Eye (tissue), 1 donor: ENCODE results near the gene COQ5.
"Not testable (repeated sequence)": the region's sequence is repeated elsewhere in the genome, so short reads cannot be mapped to it uniquely, and the experiment has no call there.

Experiments
- DNase-seq: peaks from one replicate; pipeline ENCODE4 v3.0.0-alpha.2; 2015

The COQ5 gene

DNA sequence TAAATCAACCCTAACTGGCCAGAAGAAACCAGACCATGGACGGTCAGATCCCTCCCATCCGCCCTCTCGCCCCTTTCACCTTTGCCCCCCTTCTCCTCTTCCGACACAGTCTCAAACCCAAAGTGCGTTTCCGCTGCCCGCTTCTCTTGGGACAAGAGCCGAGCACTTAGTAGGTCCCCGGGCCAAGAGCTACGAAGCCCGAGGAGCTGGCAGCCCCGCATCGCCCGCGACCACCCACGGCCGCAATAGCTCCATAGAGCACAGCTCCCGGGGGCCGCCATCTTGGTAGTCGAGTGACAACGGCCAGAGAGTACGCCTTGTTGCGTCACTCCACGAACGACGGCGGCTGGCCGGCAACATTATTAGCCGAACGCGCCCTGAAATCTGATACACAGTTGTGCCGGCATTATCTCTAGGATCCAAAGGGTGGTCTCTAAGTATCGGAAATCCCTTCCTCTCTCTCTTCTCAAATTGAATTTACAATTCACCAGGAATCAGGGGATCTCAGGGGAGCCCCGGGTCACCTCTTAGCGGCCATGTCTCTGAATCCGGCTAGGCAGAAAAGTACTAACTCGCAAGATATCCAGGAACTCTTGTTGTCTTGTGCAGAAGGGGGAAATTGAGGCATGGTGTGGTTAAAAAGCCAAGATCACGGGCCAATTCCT, at the start of gene COQ5:
TSS of gene COQ5 (minus strand) at position 298 of the 665 bp plus-strand sequence. CDS start at position 281, 17 bp downstream.
- peak; percentile 98 for DNase-seq

DNA sequence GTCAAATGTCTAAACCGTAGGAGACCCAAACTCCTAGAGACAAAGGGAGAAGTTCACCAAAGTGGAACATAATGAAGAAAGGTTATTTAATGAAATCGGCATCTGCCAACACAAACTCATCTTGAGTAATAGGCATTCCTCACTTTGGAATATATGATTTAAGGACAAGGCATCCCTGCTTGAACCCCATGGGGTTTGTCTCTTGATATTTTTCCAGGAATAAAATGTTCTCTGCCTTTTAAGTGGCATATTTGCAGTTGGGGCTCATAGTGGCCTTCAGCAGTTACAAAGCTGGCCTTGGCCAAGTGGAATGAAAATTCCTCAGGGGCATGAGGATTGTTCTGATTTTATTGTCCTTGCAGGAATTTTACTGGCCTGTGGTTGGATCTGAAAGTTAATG, 45.1 kb upstream of the COQ5 start:
- DNase-seq = no peak

DNA sequence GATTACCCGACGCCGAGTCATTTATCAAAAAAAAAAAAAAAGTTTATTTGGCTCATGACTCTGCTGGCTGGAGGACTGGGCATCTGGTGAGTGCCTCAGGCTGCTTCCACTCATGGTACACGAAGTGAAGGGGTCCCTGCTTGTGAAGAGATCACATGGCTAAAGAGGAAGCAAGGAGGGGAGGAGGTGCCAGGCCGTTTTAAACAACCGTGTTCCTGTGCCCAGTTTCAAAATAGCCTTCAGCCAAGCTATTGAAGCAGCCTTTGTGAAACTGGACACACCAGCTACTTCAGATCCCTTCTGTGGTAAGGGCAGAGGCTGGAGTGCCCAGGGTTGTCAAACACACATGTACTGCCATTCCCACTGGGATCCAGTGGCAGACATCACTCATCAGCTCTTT, 44.6 kb upstream of the COQ5 start:
- DNase-seq = no peak

DNA sequence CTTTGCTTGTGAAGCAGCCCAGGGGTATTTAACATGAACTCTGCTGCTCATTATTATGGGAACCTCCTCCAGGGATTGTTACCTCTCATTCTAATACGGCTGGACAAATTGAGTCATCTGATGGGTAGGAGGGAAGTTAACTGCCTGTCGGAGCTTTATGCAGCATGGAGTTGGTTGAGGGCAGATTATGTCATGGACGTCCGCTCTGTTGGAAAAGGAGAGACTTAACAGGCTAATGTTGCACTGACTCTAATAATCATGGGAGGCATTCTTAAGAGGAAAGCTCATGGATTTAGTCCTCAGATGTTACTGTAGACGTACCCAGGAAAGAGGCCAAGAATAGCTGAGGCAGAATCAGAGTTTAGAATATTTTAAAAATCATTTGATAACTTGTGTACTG, 42.3 kb upstream of the COQ5 start:
- no peak for DNase-seq

- no peak for DNase-seq
Measured at GRCh38 chr12:120563495-120563894, 34.5 kb upstream of the COQ5 start.

GRCh38 chr12:120562906-120563305, 33.9 kb upstream of the COQ5 start:
- DNase-seq = no peak

DNA sequence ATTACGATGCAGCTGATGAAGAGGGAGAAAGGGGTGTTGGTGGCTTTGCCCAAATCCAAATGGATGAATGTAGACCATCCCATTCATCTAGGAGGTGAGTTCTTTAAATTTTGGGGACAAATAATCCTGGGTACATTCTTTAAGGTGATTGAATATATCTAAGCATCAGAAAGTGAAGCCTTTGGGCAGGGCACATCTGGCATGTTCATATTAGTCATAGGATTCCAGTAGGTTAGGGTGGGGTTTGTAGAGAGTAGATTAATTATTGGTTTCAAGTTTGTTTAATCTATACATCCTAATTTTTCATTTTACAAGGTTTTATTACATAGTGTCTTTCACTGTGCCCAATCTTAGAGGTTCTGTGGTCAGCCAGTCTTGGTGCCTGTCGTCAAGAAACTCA, 28.6 kb upstream of the COQ5 start:
- no peak for DNase-seq

DNA sequence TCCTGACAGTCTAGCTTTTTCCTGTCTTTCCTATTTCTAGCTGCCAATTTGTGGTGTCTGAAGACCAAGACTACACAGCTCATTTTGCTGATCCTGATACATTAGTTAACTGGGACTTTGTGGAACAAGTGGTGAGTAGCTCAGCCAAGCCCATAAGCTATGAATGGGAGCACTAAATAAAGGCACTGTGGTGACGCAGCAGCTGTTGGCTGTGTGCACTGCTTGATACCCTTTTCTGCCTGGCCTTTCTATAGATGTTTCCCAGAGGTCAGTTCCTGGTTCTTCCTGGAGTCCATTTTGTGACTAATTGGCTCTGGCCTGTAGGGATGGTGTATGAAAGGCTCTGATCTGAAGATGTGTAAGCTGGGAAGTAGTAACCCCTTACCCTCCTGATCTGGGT, 25.7 kb upstream of the COQ5 start:
- no peak for DNase-seq

DNA sequence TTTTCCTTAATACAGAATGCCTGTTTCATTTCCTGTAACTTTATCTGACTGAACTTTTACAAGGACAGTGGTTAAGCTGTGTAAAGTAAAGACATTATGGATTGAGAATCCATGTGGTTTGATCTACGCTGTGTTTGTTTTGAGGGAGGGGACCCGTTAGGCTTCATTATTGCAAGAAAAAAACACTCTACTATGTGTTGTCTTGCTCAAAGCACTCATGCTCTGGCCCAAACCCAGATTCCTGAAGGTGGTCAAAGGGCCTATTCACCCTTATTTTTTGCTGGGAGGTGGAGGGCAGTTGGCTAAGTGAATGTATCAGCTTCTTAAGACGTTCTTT, 17.1 kb upstream of the COQ5 start:
- DNase-seq = no peak

DNA sequence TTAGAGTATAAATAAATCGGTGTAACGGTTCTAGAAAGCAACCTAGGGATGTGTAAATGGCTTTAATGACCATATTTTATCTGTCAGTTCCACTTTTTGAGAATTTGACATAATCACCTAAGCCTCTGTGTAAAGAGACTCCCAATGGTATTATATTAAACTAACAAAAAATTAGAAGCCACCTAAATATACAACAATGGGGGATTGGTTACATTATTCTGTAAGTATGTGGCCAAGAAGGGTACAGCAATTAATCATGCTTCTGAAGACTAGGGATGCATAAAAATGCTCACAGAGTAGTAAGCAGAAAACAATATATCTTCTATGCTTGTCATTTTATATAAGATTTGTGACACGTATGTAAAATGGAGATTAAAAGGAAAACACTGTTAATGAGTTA, 15.7 kb upstream of the COQ5 start:
- no peak for DNase-seq

DNA sequence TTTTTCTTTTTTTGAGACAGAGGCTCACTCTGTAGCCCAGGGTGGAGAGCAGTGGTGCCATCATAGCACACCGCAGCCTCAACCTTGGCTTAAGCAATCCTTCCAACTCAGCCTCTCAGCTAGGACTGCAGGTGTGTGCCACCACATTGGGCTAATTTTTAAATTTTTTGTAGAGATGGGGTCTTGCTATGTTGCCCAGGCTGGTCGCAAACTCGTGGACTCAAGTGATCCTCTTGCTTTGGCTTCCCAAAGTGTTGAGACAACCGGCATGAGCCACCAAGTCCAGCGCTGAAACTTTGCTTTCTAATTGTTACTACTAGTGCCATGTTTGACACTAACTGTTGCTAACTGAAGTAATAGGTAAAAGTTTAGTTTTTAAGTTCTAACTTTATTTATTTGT, 13.2 kb upstream of the COQ5 start:
- no peak for DNase-seq

- DNase-seq = no peak
Measured at GRCh38 chr12:120540445-120540844, 11.5 kb upstream of the COQ5 start.

GRCh38 chr12:120539303-120539702, 10.3 kb upstream of the COQ5 start:
- DNase-seq = no peak

- no peak for DNase-seq
Measured at GRCh38 chr12:120538281-120539156, 9.6 kb upstream of the COQ5 start.

GRCh38 chr12:120537856-120538220, 8.9 kb upstream of the COQ5 start:
- DNase-seq = no peak

DNA sequence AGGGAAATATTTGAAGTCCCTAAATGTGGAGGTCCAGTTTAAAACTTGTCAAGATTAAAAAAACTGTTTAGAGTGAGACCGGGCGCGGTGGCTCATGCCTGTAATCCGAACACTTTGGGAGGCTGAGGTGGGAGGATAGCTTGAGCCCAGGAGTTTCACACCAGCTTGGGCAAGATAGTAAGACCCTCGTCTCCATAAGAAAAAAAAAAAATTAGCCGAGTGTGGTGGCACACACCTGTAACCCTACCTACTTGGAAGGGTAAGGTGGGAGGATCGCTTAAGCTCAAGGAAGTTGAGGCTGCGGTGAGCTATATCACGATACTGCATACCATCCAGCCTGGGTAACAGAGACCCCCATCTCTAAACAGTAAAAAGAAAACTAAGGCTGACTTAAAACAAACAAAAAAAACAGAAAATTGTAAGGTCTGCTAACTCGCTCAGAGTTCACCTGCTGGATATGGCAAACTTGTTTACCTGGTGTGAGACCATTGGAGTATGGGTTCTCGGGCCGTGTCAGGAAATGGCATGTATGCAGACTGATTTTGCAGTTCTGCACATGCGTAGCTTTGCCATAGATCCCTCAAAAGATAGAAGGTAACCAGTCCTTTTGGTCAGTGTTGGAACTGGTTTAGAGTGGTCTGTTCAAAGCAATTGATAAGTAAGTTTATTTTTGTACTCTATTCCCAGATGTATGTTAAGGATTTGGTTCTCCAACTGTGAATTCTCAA, 7.3 kb upstream of the COQ5 start:
- DNase-seq = no peak

DNA sequence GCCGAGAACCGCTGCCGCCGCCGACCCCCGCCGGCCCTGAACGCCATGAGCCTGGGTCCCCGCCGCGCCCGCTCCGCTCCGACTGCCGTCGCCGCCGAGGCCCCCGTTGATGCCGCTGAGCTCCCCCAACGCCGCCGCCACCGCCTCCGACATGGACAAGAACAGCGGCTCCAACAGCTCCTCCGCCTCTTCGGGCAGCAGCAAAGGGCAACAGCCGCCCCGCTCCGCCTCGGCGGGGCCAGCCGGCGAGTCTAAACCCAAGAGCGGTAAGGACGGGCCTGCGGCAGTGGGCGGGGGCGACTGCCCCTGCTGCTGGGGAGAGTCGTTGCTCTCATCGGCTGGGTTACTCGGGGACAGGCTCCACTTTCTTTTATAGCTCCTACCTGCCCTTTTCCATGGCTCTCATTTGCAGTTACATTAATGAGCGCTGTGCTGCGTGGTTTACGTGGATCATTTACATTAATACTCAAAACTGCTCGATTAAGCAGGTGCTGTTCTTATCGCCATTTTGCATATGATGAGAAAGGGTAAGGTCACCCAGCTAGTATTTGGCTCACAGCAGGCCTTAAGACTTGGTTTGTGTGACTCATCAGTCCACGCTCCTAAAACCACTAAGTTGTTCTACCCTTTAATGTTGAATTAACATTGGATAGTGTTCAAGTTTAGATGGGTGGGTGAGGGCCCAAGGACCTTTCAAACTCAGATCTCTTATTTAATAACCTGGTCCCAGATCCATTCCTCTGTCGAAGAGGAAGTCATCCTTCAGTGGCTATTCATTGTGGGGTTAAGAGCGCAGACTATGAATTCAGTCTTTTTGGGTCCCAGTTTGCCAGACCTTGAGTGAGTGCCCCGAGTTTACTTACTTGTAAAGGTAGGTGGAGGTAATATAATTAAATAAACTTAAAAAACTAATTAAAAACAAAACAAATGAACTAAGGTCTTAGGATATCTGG, 6.0 kb upstream of the COQ5 start:
- DNase-seq = peak; percentile 78

- peak; percentile 97 for DNase-seq
Measured at GRCh38 chr12:120534203-120534702, 5.3 kb upstream of the COQ5 start, which contains the start of gene RNF10. Gene RNF10, plus strand, starts transcription at chr12:120534356. Its CDS starts 456 bp downstream, at chr12:120534812.

DNA sequence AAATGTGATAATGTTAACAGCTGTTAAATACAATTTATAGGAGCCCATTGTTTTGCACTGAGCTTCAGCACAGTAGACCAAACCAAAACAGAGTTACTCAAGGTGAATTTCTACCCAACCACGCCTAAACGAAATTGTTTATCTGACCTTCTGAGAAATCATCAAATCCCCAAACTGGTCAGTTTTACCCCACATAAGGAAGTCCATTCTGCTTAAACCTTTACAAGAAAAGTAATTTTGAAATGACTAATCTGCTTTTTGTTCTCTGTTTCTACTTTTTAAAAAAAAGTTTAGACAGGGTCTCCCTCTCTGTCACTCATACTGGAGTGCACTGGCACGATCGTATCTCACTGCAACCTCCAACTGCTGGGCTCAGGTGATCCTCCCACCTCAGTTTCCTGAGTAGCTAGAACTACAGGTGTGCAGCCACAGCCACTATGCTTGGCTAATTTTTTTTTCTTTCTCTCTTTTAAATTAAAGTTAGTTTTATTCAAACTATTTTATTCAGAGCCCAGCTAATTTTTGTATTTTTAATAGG, 3.8 kb upstream of the COQ5 start:
- DNase-seq = no peak

DNA sequence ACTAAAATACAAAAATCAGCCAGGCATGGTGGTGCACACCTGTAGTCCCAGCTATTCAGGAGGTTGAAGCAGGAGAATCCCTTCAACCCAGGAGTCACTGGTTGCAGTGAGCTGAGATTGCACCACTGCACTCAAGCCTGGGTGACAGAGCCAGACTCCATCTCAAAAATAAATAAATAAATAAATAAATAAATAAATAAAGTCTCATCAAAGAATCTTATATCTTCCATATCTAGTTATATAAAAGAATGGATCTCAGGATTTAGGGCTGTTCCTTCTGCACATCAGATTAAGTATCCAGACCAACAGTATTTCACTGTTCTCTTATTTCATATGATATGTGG, 1.4 kb upstream of the COQ5 start:
- not testable (repeated sequence) for DNase-seq

DNA sequence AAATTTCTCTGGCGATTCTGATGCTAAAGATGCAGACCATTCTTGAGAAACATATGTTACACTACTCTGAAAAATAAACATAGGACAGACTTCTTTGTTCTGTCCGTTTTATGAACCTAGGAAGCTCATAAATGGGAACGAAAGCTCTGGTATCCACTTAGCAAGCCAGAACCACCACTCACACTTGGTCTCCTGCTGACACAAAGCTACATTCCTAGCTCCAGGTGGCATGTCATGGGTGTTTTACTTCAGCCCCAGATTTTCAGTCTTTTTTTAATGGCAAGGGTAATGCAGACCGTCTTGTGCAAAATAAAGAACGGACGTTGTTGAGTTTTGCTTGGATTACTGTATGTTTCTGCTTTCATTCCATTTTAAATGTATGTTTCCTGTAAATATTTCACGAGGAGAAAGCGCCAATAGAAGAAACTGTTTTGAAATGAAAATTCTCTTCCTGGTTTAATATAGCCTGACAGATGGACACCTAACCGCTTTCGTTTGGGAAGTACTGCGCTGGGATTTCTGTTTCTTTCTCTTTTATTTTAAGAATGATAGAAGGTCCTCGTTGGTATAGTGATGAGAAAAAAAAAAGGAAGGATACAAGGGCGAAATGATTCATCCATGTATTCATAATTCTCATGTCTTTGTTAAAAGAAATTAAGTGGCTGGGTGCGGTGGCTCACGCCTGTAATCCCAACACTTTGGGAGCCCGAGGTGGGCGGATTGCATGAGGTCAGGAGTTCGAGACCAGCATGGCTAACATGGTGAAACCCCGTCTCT, 871 bp upstream of the COQ5 start:
- DNase-seq = peak; percentile 79
